Measurements from ENCODE around the gene ERCC6L. TPM values are rescaled to one million over a fixed set of nuclear protein-coding genes. Genes with fewer than 3 reads are reported as not detected.
A peak's percentile ranks its signal among the peaks of the same experiment; 100 is the strongest.

Gene ERCC6L
- polyA plus RNA-seq, 1 donor (not counting 4 experiments of a cell fraction or from before 2014, with no cell fraction given): 4.1 TPM

DNA sequence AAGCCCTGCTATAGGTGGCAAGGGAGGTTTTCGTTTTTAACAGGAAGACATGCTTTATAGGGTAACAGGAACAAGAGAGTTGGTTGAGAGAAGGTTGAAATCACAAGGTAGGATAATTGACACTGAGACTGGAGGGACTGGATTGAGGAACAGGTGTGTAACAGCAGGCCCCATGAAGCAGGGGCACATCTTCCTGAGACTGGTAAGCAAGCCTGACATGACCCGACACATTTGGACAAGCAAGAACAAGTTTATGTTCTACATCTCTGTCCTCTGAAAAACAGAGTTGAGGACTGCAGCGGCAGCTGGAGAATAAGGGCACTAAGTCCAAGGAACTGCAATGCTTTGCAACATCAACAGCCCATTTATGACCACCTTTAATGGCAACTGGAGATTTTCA is 33.0 kb upstream of the ERCC6L start:
- H3K27me3 ChIP-seq (ENCODE audit: control insufficient read depth, extremely low read depth, insufficient read depth, low read length): no peaks in the 10 kb centered on the region
- H2AFZ ChIP-seq (ENCODE audit: control insufficient read depth, low read length): no peak overlapping the region
- FAIRE-seq: peak; percentile 81
- peaks cover 64% of the 10 kb centered on the region for H3K4me1 ChIP-seq (ENCODE audit: control insufficient read depth, extremely low read depth, insufficient read depth, low read length)
- peak overlapping the region; percentile 58 for H3K4me2 ChIP-seq (ENCODE audit: control insufficient read depth, extremely low read depth, insufficient read depth, low read depth, low read length)
- no peak overlapping the region for H3K27ac ChIP-seq (ENCODE audit: control insufficient read depth, insufficient read depth, low read length)
- TF ChIP-seq, protein P1, sequence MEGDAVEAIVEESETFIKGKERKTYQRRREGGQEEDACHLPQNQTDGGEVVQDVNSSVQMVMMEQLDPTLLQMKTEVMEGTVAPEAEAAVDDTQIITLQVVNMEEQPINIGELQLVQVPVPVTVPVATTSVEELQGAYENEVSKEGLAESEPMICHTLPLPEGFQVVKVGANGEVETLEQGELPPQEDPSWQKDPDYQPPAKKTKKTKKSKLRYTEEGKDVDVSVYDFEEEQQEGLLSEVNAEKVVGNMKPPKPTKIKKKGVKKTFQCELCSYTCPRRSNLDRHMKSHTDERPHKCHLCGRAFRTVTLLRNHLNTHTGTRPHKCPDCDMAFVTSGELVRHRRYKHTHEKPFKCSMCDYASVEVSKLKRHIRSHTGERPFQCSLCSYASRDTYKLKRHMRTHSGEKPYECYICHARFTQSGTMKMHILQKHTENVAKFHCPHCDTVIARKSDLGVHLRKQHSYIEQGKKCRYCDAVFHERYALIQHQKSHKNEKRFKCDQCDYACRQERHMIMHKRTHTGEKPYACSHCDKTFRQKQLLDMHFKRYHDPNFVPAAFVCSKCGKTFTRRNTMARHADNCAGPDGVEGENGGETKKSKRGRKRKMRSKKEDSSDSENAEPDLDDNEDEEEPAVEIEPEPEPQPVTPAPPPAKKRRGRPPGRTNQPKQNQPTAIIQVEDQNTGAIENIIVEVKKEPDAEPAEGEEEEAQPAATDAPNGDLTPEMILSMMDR (optimal IDR thresholded peaks at IDR 0.05 in 1 of 3, IDR thresholded peaks at IDR 0.05 in 1 of 3, conservative IDR thresholded peaks at IDR 0.05 in 1 of 3; ENCODE audit: extremely low read depth in 1 of 3, insufficient read depth in 2 of 3, low read length in 3 of 3): no peak
- TF ChIP-seq EZH2 (IDR thresholded peaks at IDR 0.05; ENCODE audit: low read length): no peak
- H3K9me1 ChIP-seq (ENCODE audit: control insufficient read depth, extremely low read depth, insufficient read depth, low read length): peaks cover 4% of the 10 kb centered on the region
- peak overlapping the region in 1 of 3 experiments; percentile 11 for H3K4me3 ChIP-seq (ENCODE audit: control insufficient read depth in 2 of 3, extremely low read depth in 1 of 3, insufficient read depth in 2 of 3, low read depth in 1 of 3, low read length in 3 of 3)
- H3K36me3 ChIP-seq (ENCODE audit: control insufficient read depth in 2 of 2, extremely low read depth in 1 of 2, insufficient read depth in 2 of 2, low read length in 2 of 2): peaks cover 47 to 68% of the 10 kb centered on the region in 2 experiments
- DNase-seq (ENCODE audit: low read depth, low spot score): peak; percentile 60
- H4K20me1 ChIP-seq (ENCODE audit: control insufficient read depth, extremely low read depth, insufficient read depth, low read length): peaks cover 55% of the 10 kb centered on the region
- H3K9ac ChIP-seq (ENCODE audit: control insufficient read depth, extremely low read depth, insufficient read depth, low read length): no peak overlapping the region
- peaks cover 37% of the 10 kb centered on the region for H3K79me2 ChIP-seq (ENCODE audit: control insufficient read depth, insufficient read depth, low read length)
- no peaks in the 10 kb centered on the region for H3K9me3 ChIP-seq (ENCODE audit: control insufficient read depth, low read depth, low read length)
- dilution Hi-C loops (cut with MboI; ENCODE audit: extremely low pct_ligation_motif_present, low sequenced_read_pairs): no loop called here

DNA sequence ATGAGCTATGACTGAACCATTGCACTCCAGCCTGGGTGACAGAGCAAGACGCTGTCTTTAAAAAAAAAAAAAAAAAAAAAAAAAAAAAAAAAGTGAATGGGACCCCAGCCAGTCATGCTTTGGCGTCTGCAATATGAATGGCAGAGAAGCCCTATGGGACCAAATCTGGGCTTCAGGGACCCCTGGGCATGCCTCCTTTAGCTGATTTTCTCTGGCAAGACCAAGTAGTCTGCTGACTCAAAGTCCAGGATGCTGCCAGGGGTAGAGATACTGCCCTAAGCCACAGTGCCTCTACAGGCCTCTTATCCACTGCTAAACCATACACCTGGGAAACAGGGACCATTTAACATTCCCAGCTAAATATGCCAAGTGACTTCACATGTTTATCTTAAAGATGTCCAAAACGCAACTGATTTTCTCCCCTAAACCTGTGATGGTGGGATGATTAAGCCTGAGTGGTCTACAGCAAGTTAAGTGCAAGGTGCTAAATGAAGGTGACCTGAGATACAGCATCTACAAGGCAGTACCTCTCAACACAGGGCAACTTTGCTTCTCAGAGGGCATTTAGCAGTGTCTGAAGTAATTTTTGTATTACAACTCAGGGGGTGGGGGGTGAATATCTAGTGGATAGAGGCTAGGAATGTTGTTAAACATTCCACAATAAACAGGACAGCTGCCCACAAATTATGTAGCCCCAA is 32.4 kb upstream of the ERCC6L start:
- H3K79me2 ChIP-seq (ENCODE audit: control insufficient read depth, insufficient read depth, low read length): peaks cover 32% of the 10 kb centered on the region
- TF ChIP-seq EZH2 (IDR thresholded peaks at IDR 0.05; ENCODE audit: low read length): no peak
- TF ChIP-seq, protein P1 (optimal IDR thresholded peaks at IDR 0.05 in 1 of 3, IDR thresholded peaks at IDR 0.05 in 1 of 3, conservative IDR thresholded peaks at IDR 0.05 in 1 of 3; ENCODE audit: extremely low read depth in 1 of 3, insufficient read depth in 2 of 3, low read length in 3 of 3): no peak
- no peak overlapping the region for H3K27ac ChIP-seq (ENCODE audit: control insufficient read depth, insufficient read depth, low read length)
- H4K20me1 ChIP-seq (ENCODE audit: control insufficient read depth, extremely low read depth, insufficient read depth, low read length): peaks cover 55% of the 10 kb centered on the region
- peaks cover 47 to 68% of the 10 kb centered on the region in 2 experiments for H3K36me3 ChIP-seq (ENCODE audit: control insufficient read depth in 2 of 2, extremely low read depth in 1 of 2, insufficient read depth in 2 of 2, low read length in 2 of 2)
- H3K9me1 ChIP-seq (ENCODE audit: control insufficient read depth, extremely low read depth, insufficient read depth, low read length): peaks cover 4% of the 10 kb centered on the region
- no peak overlapping the region for H3K4me3 ChIP-seq (ENCODE audit: control insufficient read depth in 2 of 3, extremely low read depth in 1 of 3, insufficient read depth in 2 of 3, low read depth in 1 of 3, low read length in 3 of 3)
- H3K27me3 ChIP-seq (ENCODE audit: control insufficient read depth, extremely low read depth, insufficient read depth, low read length): no peaks in the 10 kb centered on the region
- no peak overlapping the region for H3K4me2 ChIP-seq (ENCODE audit: control insufficient read depth, extremely low read depth, insufficient read depth, low read depth, low read length)
- no peak overlapping the region for H2AFZ ChIP-seq (ENCODE audit: control insufficient read depth, low read length)
- H3K9ac ChIP-seq (ENCODE audit: control insufficient read depth, extremely low read depth, insufficient read depth, low read length): no peak overlapping the region
- peaks cover 64% of the 10 kb centered on the region for H3K4me1 ChIP-seq (ENCODE audit: control insufficient read depth, extremely low read depth, insufficient read depth, low read length)
- dilution Hi-C loops (cut with MboI; ENCODE audit: extremely low pct_ligation_motif_present, low sequenced_read_pairs): no loop called here
- no peaks in the 10 kb centered on the region for H3K9me3 ChIP-seq (ENCODE audit: control insufficient read depth, low read depth, low read length)
- DNase-seq (ENCODE audit: low read depth, low spot score) (no peak), FAIRE-seq (no peak)

All from keratinocyte (primary cell).